ELR (cell line): Measurements from ENCODE around the gene ACOXL.

Experiments
- DNase-seq: peaks from one replicate; pipeline ENCODE4 v3.0.0-alpha.2; 2015; ENCODE audit warnings: low read depth

Gene ACOXL

GRCh38 chr2:111011218-111011617, 278.8 kb downstream of the ACOXL start:
- no peak for DNase-seq

- DNase-seq: no peak
These were observed 283.1 kb downstream of the ACOXL start for GRCh38 chr2:111015283-111015995.

- DNase-seq: no peak
These were observed 284.8 kb downstream of the ACOXL start for GRCh38 chr2:111017034-111017622.

GRCh38 chr2:111017909-111018308, 285.5 kb downstream of the ACOXL start:
- no peak for DNase-seq

GRCh38 chr2:111019381-111019780, 287.0 kb downstream of the ACOXL start:
- no peak for DNase-seq

- no peak for DNase-seq
These were observed 290.3 kb downstream of the ACOXL start for GRCh38 chr2:111022633-111023032.

- no peak for DNase-seq
These were observed 292.1 kb downstream of the ACOXL start for GRCh38 chr2:111024496-111024895.

- no peak for DNase-seq
These were observed 292.9 kb downstream of the ACOXL start for GRCh38 chr2:111025288-111025687.

GRCh38 chr2:111028720-111029119, 296.3 kb downstream of the ACOXL start:
- DNase-seq: peak; percentile 32

GRCh38 chr2:111029181-111029927, 297.0 kb downstream of the ACOXL start:
- no peak for DNase-seq

GRCh38 chr2:111030260-111030891, 298.0 kb downstream of the ACOXL start:
- DNase-seq: no peak

GRCh38 chr2:111030945-111031344, 298.6 kb downstream of the ACOXL start:
- DNase-seq: no peak

GRCh38 chr2:111031546-111032478, 299.4 kb downstream of the ACOXL start:
- DNase-seq: no peak

- peak; percentile 62 for DNase-seq
These were observed 300.5 kb downstream of the ACOXL start for GRCh38 chr2:111032721-111033429.

- no peak for DNase-seq
These were observed 301.8 kb downstream of the ACOXL start for GRCh38 chr2:111034146-111034545.

GRCh38 chr2:111034606-111035005, 302.2 kb downstream of the ACOXL start:
- DNase-seq: no peak

- no peak for DNase-seq
These were observed 303.6 kb downstream of the ACOXL start for GRCh38 chr2:111035830-111036441.

- DNase-seq: peak; percentile 33
These were observed 304.8 kb downstream of the ACOXL start for GRCh38 chr2:111037128-111037527.

GRCh38 chr2:111039628-111040383, 307.4 kb downstream of the ACOXL start:
- DNase-seq: no peak
